SK-N-SH (cell line): ENCODE measurements around the gene MYO15B.

Experiments used
- EP300 ChIP-seq, 2 experiments: IDR thresholded peaks; 2 replicates each; pipeline versions ENCODE4 v1.4.0 to v1.6.1; 2012; ENCODE audit warnings: borderline replicate concordance in 1 of 2, low read depth in 1 of 2, low read length in 1 of 2
- GABPA ChIP-seq: IDR thresholded peaks from 2 replicates; pipeline ENCODE4 v1.4.0; 2012; ENCODE audit warnings: low read depth, mild to moderate bottlenecking
- JUND ChIP-seq: IDR thresholded peaks from 2 replicates; pipeline ENCODE4 v1.4.0; 2012
- MEF2A ChIP-seq: IDR thresholded peaks from 2 replicates; pipeline ENCODE4 v1.4.0; 2012; ENCODE audit warnings: low read depth, borderline replicate concordance
- NRF1 ChIP-seq: IDR thresholded peaks from 2 replicates; pipeline ENCODE4 v1.6.1; 2012; ENCODE audit warnings: low read depth, mild to moderate bottlenecking, low read length
- POLR2AphosphoS5 ChIP-seq: IDR thresholded peaks from 2 replicates; pipeline ENCODE4 v1.6.1; 2012; ENCODE audit warnings: low read depth, low read length
- RAD21 ChIP-seq: IDR thresholded peaks from 2 replicates; pipeline ENCODE4 v1.6.1; 2012; ENCODE audit warnings: mild to moderate bottlenecking, low read length
- TCF12 ChIP-seq: IDR thresholded peaks from 2 replicates; pipeline ENCODE4 v1.4.0; 2012
- TF ChIP-seq, protein P1 (sequence below): fragments of 200-600 bp; sonication (generic); IDR thresholded peaks from 2 replicates; pipeline ENCODE4 v1.6.1; 2017; ENCODE audit warnings: antibody characterized with exemption, mild to moderate bottlenecking, moderate library complexity
- TF ChIP-seq, protein P2 (sequence below): IDR thresholded peaks from 2 replicates; pipeline ENCODE4 v1.4.0; 2012; ENCODE audit warnings: low read depth, borderline replicate concordance
- TF ChIP-seq, protein P3 (sequence below): fragments of 150-350 bp; IDR thresholded peaks from 2 replicates; pipeline ENCODE4 v1.6.1; 2016; ENCODE audit warnings: mild to moderate bottlenecking, low read depth, low read length
- TF ChIP-seq, protein P4 (sequence below): IDR thresholded peaks from 2 replicates; pipeline ENCODE4 v1.4.0; 2012; ENCODE audit warnings: low read depth
- TF ChIP-seq, protein P5 (sequence below): IDR thresholded peaks from 2 replicates; pipeline ENCODE4; 2012

DNA sequence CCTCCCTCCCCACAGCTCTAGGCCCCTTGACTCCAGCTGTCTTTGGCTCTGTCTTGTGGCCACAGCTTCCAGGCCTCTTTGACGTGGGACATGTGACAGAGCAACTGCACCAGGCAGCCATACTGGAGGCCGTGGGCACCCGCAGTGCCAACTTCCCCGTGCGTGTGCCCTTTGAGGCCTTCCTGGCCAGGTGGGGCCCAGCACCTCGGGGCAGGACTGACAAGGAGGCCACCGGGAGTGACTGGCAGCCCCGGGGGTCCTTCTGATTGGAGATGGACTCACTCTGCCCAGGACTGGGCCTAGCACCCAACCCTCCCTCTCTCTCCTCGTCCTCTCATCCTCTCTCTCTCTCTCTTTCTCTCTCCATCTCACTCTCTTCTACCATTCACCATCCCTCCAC lies 15.5 kb downstream of the MYO15B start:
- TF ChIP-seq, protein P1, sequence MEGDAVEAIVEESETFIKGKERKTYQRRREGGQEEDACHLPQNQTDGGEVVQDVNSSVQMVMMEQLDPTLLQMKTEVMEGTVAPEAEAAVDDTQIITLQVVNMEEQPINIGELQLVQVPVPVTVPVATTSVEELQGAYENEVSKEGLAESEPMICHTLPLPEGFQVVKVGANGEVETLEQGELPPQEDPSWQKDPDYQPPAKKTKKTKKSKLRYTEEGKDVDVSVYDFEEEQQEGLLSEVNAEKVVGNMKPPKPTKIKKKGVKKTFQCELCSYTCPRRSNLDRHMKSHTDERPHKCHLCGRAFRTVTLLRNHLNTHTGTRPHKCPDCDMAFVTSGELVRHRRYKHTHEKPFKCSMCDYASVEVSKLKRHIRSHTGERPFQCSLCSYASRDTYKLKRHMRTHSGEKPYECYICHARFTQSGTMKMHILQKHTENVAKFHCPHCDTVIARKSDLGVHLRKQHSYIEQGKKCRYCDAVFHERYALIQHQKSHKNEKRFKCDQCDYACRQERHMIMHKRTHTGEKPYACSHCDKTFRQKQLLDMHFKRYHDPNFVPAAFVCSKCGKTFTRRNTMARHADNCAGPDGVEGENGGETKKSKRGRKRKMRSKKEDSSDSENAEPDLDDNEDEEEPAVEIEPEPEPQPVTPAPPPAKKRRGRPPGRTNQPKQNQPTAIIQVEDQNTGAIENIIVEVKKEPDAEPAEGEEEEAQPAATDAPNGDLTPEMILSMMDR, result no peak
- TF ChIP-seq POLR2AphosphoS5 (no peak), NRF1 (no peak), GABPA (no peak), MEF2A (no peak), TCF12 (no peak), RAD21 (no peak), EP300 (IDR thresholded peaks at IDR 0.05; ENCODE audit: borderline replicate concordance in 1 of 2, low read depth in 1 of 2, low read length in 1 of 2) (no peak), JUND (no peak)
- TF ChIP-seq, protein P2, sequence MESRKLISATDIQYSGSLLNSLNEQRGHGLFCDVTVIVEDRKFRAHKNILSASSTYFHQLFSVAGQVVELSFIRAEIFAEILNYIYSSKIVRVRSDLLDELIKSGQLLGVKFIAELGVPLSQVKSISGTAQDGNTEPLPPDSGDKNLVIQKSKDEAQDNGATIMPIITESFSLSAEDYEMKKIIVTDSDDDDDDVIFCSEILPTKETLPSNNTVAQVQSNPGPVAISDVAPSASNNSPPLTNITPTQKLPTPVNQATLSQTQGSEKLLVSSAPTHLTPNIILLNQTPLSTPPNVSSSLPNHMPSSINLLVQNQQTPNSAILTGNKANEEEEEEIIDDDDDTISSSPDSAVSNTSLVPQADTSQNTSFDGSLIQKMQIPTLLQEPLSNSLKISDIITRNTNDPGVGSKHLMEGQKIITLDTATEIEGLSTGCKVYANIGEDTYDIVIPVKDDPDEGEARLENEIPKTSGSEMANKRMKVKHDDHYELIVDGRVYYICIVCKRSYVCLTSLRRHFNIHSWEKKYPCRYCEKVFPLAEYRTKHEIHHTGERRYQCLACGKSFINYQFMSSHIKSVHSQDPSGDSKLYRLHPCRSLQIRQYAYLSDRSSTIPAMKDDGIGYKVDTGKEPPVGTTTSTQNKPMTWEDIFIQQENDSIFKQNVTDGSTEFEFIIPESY, result no peak
- TF ChIP-seq, protein P3, sequence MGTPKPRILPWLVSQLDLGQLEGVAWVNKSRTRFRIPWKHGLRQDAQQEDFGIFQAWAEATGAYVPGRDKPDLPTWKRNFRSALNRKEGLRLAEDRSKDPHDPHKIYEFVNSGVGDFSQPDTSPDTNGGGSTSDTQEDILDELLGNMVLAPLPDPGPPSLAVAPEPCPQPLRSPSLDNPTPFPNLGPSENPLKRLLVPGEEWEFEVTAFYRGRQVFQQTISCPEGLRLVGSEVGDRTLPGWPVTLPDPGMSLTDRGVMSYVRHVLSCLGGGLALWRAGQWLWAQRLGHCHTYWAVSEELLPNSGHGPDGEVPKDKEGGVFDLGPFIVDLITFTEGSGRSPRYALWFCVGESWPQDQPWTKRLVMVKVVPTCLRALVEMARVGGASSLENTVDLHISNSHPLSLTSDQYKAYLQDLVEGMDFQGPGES, result no peak
- TF ChIP-seq, protein P4, sequence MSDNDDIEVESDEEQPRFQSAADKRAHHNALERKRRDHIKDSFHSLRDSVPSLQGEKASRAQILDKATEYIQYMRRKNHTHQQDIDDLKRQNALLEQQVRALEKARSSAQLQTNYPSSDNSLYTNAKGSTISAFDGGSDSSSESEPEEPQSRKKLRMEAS, result no peak
- TF ChIP-seq, protein P5, sequence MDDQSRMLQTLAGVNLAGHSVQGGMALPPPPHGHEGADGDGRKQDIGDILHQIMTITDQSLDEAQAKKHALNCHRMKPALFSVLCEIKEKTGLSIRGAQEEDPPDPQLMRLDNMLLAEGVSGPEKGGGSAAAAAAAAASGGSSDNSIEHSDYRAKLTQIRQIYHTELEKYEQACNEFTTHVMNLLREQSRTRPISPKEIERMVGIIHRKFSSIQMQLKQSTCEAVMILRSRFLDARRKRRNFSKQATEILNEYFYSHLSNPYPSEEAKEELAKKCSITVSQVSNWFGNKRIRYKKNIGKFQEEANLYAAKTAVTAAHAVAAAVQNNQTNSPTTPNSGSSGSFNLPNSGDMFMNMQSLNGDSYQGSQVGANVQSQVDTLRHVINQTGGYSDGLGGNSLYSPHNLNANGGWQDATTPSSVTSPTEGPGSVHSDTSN, result no peak
